Loucy (cell line): ENCODE data around the gene TPRX1.

Source experiments
- EZH2phosphoT487 ChIP-seq: fragments of 200-600 bp; IDR thresholded peaks from 2 replicates; pipeline ENCODE4 v1.6.1; 2018; ENCODE audit warnings: antibody characterized with exemption, mild to moderate bottlenecking, moderate library complexity, borderline replicate concordance
- TF ChIP-seq, protein P1 (sequence below): fragments of 200-600 bp; sonication (generic); conservative IDR thresholded peaks from 2 replicates; pipeline ENCODE4 v1.5.1; 2014; ENCODE audit warnings: mild to moderate bottlenecking, antibody characterized with exemption, low read length

DNA sequence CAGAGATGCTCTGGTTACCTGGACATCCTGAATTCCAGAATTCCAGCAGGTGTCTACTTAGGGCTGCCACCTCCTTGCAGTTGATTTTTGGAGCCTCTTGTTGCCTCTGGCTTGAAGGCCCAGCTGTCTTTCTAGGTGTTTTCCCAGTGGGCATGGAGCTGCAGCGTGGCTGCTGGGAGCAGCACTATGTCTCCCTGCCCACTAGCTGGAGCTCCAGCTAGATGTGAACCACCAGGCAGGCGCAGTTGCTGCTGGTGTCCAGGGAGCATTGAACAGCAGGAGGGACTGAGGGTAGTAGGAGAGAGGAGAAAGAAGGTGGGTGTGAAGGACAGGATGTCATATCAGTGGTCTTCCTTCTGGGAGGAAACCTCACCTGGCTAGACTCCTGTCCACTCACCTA lies 35.7 kb downstream of the TPRX1 start:
- TF ChIP-seq, protein P1, sequence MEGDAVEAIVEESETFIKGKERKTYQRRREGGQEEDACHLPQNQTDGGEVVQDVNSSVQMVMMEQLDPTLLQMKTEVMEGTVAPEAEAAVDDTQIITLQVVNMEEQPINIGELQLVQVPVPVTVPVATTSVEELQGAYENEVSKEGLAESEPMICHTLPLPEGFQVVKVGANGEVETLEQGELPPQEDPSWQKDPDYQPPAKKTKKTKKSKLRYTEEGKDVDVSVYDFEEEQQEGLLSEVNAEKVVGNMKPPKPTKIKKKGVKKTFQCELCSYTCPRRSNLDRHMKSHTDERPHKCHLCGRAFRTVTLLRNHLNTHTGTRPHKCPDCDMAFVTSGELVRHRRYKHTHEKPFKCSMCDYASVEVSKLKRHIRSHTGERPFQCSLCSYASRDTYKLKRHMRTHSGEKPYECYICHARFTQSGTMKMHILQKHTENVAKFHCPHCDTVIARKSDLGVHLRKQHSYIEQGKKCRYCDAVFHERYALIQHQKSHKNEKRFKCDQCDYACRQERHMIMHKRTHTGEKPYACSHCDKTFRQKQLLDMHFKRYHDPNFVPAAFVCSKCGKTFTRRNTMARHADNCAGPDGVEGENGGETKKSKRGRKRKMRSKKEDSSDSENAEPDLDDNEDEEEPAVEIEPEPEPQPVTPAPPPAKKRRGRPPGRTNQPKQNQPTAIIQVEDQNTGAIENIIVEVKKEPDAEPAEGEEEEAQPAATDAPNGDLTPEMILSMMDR, result no peak; the same call in 1 of the 2 replicates
- TF ChIP-seq EZH2phosphoT487, result no peak
